PFSK-1 (cell line): ENCODE measurements around the gene KSR2.

ENCODE experiments used
- FOXP2 ChIP-seq: optimal IDR thresholded peaks from 2 replicates; pipeline ENCODE3; 2011; ENCODE audit warnings: borderline replicate concordance, control low read depth, inconsistent platforms; ENCODE audit not compliant: insufficient read depth; ENCODE audit errors: extremely low read length, extremely low read depth
- POLR2AphosphoS5 ChIP-seq: IDR thresholded peaks from 2 replicates; pipeline ENCODE4 v1.6.1; 2012; ENCODE audit warnings: low read depth, mild to moderate bottlenecking, control low read depth, low read length, moderate library complexity
- REST ChIP-seq, 2 experiments: IDR thresholded peaks; 2 replicates each; pipeline versions ENCODE4 v1.6.1 to v1.8.0; 2011 to 2012; ENCODE audit warnings: low read depth in 2 of 2, low read length in 2 of 2, control low read depth in 1 of 2, inconsistent platforms in 1 of 2, mild to moderate bottlenecking in 1 of 2, moderate library complexity in 1 of 2; ENCODE audit not compliant: insufficient read depth in 1 of 2
- SIN3A ChIP-seq: IDR thresholded peaks from 2 replicates; pipeline ENCODE4 v1.6.1; 2012; ENCODE audit warnings: mild to moderate bottlenecking, low read length, moderate library complexity, borderline replicate concordance; ENCODE audit not compliant: insufficient read depth
- TAF1 ChIP-seq: IDR thresholded peaks from 2 replicates; pipeline ENCODE4 v1.6.1; 2012; ENCODE audit warnings: low read length, control low read depth, borderline replicate concordance; ENCODE audit not compliant: insufficient read depth

KSR2 gene

GRCh38 chr12:117919479-117919878, 49.3 kb downstream of the KSR2 start:
- no peak for TF ChIP-seq POLR2AphosphoS5
- TF ChIP-seq FOXP2: no peak
- no peak for TF ChIP-seq SIN3A
- no peak for TF ChIP-seq REST (IDR thresholded peaks at IDR 0.05; ENCODE audit: insufficient read depth in 1 of 2, low read depth in 2 of 2, low read length in 2 of 2)
- TF ChIP-seq TAF1: no peak

DNA sequence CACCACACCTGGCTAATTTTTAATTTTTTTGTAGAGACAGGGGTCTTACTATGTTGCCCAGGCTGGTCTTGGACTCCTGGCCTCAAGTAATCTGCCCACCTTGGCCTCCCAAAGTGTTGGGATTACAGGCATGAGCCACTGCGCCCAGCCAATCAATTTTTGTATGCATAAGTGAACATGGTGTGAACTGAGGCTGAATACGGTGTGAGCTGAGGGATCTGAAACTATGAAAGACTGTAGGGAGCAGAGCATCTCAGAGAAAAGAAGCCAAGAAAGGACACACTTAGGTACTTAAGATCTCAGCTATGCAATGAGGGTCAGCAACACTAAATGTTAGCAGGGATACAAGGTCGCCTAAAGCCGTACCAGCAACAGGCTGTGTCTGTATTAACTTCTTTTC, 54.1 kb downstream of the KSR2 start:
- no peak for TF ChIP-seq POLR2AphosphoS5
- TF ChIP-seq SIN3A: no peak
- TF ChIP-seq REST (IDR thresholded peaks at IDR 0.05; ENCODE audit: insufficient read depth in 1 of 2, low read depth in 2 of 2, low read length in 2 of 2): no peak
- TF ChIP-seq TAF1: no peak
- TF ChIP-seq FOXP2: no peak

- TF ChIP-seq FOXP2: no peak
- no peak for TF ChIP-seq TAF1
- no peak for TF ChIP-seq SIN3A
- no peak for TF ChIP-seq REST (IDR thresholded peaks at IDR 0.05; ENCODE audit: insufficient read depth in 1 of 2, low read depth in 2 of 2, low read length in 2 of 2)
- TF ChIP-seq POLR2AphosphoS5: no peak
Measured at GRCh38 chr12:117912756-117913155, 56.0 kb downstream of the KSR2 start.

- TF ChIP-seq FOXP2 (no peak), POLR2AphosphoS5 (no peak), SIN3A (no peak), REST (IDR thresholded peaks at IDR 0.05; ENCODE audit: insufficient read depth in 1 of 2, low read depth in 2 of 2, low read length in 2 of 2) (no peak), TAF1 (no peak)
Measured at GRCh38 chr12:117908411-117908810, 60.4 kb downstream of the KSR2 start.

- TF ChIP-seq POLR2AphosphoS5: no peak
- TF ChIP-seq TAF1: no peak
- no peak for TF ChIP-seq REST (IDR thresholded peaks at IDR 0.05; ENCODE audit: insufficient read depth in 1 of 2, low read depth in 2 of 2, low read length in 2 of 2)
- TF ChIP-seq SIN3A: no peak
- TF ChIP-seq FOXP2: no peak
Measured at GRCh38 chr12:117907108-117907689, 61.6 kb downstream of the KSR2 start.
